Nephron (organoid): ENCODE measurements around the gene PRDM16.

ENCODE experiments used
- H3K27ac Mint-ChIP-seq, 3 experiments: 2 replicates each; pipeline ENCODE4 v1.8.0; 2020; ENCODE audit warnings: mixed read lengths in 3 of 3, mild to moderate bottlenecking in 2 of 3, moderate library complexity in 1 of 3
- H3K27me3 Mint-ChIP-seq: 2 replicates; pipeline ENCODE4 v1.8.0; 2021; ENCODE audit warnings: low read depth, mild to moderate bottlenecking, moderate library complexity, mixed read lengths
- H3K36me3 Mint-ChIP-seq: 2 replicates; pipeline ENCODE4 v1.8.0; 2020; ENCODE audit warnings: low read depth, mixed read lengths
- H3K4me1 Mint-ChIP-seq: 2 replicates; pipeline ENCODE4 v1.8.0; 2020; ENCODE audit warnings: mixed read lengths
- H3K4me3 Mint-ChIP-seq, 3 experiments: 2 replicates each; pipeline ENCODE4 v1.8.0; 2020; ENCODE audit warnings: mild to moderate bottlenecking in 3 of 3, mixed read lengths in 3 of 3, moderate library complexity in 2 of 3
- H3K9me3 Mint-ChIP-seq: 2 replicates; pipeline ENCODE4 v1.8.0; 2020; ENCODE audit warnings: mixed read lengths
- CTCF ChIP-seq, 3 experiments: fragments of 200-600 bp; sonication (generic); IDR thresholded peaks; one replicate each; pipeline ENCODE4 v1.5.0; 2021; ENCODE audit warnings: antibody characterized with exemption in 3 of 3; ENCODE audit not compliant: unreplicated experiment in 3 of 3

The PRDM16 gene

GRCh38 chr1:3241673-3242407 is 172.8 kb downstream of the PRDM16 start:
- H3K27ac Mint-ChIP-seq = no peak overlapping the region
- peaks cover 72% of the 10 kb centered on the region for H3K27me3 Mint-ChIP-seq
- no peak overlapping the region for H3K4me3 Mint-ChIP-seq
- TF ChIP-seq CTCF (IDR thresholded peaks at IDR 0.05; ENCODE audit: unreplicated experiment in 3 of 3) = no peak
- H3K36me3 Mint-ChIP-seq = no peaks in the 10 kb centered on the region
- no peaks in the 10 kb centered on the region for H3K9me3 Mint-ChIP-seq
- H3K4me1 Mint-ChIP-seq = peaks cover 8% of the 10 kb centered on the region

DNA sequence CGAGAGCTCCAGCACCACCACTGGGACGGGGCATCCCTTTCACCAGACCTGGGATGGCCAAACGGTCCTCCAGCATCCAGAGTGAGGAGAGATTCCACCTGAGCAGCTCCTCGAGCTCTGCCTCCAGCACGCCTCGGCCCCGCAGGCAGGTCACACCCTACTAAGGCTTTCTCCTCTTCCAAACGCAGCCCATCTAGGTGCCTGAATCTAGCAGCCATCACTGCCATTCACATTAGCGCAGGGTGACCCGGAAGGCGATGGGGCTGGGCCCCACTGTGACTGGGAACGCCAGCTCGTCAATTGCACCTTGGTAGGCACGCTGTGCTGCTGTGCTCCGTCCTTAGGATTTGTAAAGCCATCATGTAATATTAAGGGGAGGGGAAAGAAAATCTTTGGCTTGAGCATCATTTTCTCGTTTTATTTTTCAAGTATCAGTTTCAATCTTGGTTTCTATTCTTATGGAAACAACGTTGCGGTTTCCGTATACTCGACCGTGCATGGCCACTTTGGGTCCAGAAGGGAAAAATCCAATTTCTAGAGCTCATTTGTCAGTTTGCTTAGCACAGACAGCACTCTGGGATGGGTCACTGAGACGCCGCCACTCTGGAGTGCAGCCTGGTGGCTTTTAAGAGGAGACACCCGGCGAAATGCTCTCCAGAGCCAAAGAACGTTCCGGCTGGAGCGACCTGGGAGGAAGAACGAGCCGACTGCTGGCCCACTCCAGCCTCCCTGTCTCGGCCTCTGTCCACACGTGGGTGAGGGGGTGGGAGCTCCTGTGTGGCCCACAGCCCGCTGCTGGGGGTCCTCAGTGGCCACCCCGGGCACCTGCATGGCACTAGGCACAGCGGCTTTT is 173.6 kb downstream of the PRDM16 start:
- Mint-ChIP-seq H3K4me3 (no peak overlapping the region), H3K27ac (no peak overlapping the region), H3K4me1 (peaks cover 13% of the 10 kb centered on the region), H3K27me3 (peaks cover 75% of the 10 kb centered on the region), H3K9me3 (no peaks in the 10 kb centered on the region), H3K36me3 (no peaks in the 10 kb centered on the region)
- no peak for TF ChIP-seq CTCF (IDR thresholded peaks at IDR 0.05; ENCODE audit: unreplicated experiment in 3 of 3)

DNA sequence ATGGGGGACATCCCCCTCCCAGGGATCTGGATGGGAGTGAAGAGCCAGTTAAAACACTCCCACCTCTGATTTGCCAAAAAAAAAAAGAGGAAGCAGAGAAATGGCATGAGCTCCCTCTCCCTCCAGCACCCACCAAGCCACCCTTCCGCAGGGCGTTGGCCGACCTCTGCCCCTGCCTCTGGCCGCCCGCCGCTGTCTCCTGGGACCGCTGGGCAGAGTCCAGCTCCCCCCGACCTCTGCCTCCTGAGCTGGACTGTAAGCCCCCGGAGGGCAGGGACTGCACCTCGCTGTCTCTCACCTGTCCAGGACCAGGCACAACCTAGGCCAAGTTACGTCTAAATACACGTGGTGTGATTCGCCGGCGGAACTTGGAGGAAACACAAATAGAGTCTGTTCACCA is 174.3 kb downstream of the PRDM16 start:
- H3K36me3 Mint-ChIP-seq = no peaks in the 10 kb centered on the region
- H3K27me3 Mint-ChIP-seq = peaks cover 78% of the 10 kb centered on the region
- peaks cover 19% of the 10 kb centered on the region for H3K4me1 Mint-ChIP-seq
- H3K27ac Mint-ChIP-seq = no peak overlapping the region
- no peak for TF ChIP-seq CTCF (IDR thresholded peaks at IDR 0.05; ENCODE audit: unreplicated experiment in 3 of 3)
- no peaks in the 10 kb centered on the region for H3K9me3 Mint-ChIP-seq
- H3K4me3 Mint-ChIP-seq = no peak overlapping the region

- Mint-ChIP-seq H3K4me3 (peak overlapping the region in 1 of 3 experiments; percentile 14), H3K4me1 (peaks cover 20% of the 10 kb centered on the region), H3K27ac (no peak overlapping the region), H3K36me3 (no peaks in the 10 kb centered on the region), H3K9me3 (no peaks in the 10 kb centered on the region), H3K27me3 (peaks cover 84% of the 10 kb centered on the region)
- no peak for TF ChIP-seq CTCF (IDR thresholded peaks at IDR 0.05; ENCODE audit: unreplicated experiment in 3 of 3)
These were observed 175.3 kb downstream of the PRDM16 start for GRCh38 chr1:3244025-3244926.

- H3K9me3 Mint-ChIP-seq = no peaks in the 10 kb centered on the region
- H3K4me1 Mint-ChIP-seq = peaks cover 25% of the 10 kb centered on the region
- no peak overlapping the region for H3K27ac Mint-ChIP-seq
- H3K4me3 Mint-ChIP-seq = peak overlapping the region in 1 of 3 experiments; percentile 14
- TF ChIP-seq CTCF (IDR thresholded peaks at IDR 0.05; ENCODE audit: unreplicated experiment in 3 of 3) = no peak
- H3K27me3 Mint-ChIP-seq = peaks cover 84% of the 10 kb centered on the region
- no peaks in the 10 kb centered on the region for H3K36me3 Mint-ChIP-seq
These were observed 175.9 kb downstream of the PRDM16 start for GRCh38 chr1:3244927-3245315.
